GM19452 (cell line): ENCODE results near the gene SDCBP2.

Experiments
- ATAC-seq: cut with Tn5 transposase; IDR thresholded peaks from one replicate; pipeline ENCODE4 v1.9.1; 2021; ENCODE audit not compliant: unreplicated experiment

SDCBP2 gene

DNA sequence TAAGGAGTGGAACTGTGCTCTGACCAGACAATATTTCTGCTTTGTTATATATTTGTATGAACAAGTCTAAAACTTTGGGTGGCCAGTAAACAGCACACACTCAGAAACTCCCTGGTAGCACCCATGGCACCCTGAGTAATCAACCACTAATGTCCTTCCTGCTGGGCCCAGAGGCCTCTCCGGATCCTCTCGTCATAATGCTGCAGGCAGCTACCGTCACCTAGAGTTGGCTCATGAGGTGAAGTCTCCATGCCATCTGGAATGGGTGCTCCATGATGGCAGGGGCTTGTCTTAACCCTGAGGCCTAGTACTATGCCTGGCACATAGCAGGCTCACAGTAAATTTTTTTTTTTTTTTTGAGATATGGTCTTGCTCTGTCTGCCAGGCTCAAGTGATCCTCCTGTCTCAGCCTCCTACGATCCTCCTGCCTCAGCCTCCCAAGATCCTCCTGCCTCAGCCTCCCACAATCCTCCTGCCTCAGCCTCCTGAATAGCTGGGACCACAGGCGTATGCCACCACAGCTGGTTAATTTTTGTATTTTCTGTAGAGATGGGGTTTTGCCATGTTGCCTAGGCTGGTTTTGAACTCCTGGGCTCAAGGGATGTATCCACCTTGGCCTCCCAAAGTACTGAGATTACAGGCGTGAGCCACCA lies 3.0 kb upstream of the SDCBP2 start:
- ATAC-seq: no peak

DNA sequence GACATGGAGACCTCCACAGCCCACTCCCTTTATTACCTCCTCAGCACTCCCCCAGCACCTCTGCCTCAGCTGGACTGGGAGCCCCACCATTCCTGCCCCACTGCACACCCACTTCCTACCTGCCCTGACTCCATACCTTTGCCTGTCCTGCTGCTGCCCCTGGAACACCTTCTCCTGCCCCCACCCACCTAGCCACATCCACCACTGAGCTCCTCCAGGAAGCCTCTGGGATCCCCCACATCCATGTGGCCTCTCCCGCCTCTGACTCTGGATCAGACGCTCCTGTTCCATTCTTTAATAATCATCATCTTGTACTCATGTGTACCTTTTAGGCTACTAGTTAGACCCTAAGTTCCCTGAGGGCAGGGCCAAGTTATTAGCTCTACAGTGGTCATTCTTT lies 2.2 kb upstream of the SDCBP2 start:
- ATAC-seq: no peak

DNA sequence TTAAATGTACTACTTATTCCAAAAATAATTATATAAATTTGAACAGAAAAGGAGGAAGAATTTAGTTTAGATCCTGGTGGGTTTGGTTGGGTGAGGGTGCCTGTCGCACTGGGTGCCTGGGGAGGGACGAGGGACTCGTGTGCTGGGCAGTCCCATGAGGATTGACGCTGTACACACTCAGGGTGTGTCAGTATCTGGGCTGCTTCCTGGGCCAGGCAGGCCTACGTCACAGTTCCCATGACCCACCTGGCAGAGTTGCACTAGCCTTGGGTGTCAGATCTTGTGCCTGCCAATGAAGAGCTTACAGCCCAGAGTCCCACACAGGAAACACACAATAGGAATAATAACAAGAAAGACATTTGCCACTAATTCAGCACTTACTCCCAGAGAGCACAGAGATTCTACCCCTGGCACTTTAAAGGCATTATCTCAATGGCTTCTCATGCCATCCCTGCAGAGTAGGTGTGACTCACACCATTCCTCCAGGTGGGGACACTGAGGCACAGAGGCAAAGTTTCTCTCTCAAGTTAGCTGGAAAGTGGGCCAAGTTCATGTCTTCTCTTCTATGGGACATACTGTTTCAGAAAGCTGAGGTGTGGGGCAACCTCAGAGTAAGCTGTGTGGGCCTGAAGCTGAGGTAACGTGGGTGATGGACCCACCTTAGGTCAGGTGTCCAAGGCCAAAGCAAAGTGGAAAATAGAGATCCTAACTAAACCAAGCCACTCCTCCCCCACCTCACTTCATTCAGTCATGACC lies 1.3 kb upstream of the SDCBP2 start:
- ATAC-seq: no peak

DNA sequence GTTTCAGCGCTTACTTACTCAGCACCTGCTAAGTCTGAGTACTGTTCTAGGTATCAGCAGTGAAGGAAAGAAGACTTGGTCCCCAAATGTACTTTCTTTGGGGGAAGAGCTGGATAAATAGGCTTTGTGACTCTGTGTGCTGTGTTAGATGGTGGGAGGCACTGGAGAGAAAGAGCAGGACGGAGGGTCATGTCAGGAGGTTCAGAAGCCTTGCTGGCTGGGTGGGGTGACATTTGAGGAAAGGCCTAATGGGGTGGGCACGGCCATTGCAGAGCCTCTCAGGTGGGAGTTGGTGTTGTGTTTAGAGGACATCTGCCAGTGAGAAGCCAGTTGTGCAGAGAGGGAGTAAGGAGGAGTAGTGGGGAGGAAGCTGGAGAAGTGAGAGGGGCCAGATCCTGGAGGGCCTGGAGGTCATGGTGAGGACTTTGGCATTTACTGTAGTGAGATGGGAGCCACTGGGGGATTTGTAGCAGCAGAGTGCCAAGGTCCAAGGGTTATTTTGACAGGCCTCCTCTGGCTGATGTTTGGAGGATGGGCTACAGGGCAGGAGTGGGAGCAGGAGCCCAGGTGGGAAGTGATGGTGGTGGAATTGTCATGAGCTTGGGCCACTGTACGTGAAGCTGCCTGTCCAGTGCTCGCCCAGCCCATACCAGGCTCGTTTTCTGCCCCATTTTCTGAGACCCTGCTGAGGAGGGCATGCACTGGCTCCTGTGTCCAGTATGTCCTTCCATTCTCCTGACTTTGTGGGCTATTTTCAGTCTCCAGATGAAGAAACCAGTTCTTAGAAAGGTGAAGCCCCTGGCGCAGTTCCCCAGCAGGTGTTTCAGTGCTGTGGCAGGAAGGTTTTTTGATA lies 886 bp downstream of the SDCBP2 start:
- no peak for ATAC-seq

DNA sequence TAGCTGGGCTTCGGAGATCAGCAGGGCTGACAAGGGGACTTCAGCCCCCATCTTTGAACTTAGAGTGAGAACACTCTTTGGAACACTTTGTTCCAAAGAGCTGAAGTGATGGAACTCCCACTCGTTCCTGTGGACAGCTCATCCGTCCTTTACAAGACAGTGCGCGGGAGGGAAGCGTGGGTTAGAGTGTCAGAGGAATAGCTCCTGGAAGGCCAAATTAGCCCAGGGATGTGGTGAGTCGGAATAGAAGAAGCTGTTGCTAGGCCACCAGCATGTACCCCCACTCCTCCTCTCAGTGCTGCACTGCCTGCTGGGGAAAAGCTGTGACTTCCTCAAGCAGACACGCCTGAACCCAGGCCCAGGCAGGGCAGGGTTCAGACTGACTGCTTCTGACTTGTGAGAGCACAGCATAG lies 1.7 kb downstream of the SDCBP2 start:
- ATAC-seq: no peak

DNA sequence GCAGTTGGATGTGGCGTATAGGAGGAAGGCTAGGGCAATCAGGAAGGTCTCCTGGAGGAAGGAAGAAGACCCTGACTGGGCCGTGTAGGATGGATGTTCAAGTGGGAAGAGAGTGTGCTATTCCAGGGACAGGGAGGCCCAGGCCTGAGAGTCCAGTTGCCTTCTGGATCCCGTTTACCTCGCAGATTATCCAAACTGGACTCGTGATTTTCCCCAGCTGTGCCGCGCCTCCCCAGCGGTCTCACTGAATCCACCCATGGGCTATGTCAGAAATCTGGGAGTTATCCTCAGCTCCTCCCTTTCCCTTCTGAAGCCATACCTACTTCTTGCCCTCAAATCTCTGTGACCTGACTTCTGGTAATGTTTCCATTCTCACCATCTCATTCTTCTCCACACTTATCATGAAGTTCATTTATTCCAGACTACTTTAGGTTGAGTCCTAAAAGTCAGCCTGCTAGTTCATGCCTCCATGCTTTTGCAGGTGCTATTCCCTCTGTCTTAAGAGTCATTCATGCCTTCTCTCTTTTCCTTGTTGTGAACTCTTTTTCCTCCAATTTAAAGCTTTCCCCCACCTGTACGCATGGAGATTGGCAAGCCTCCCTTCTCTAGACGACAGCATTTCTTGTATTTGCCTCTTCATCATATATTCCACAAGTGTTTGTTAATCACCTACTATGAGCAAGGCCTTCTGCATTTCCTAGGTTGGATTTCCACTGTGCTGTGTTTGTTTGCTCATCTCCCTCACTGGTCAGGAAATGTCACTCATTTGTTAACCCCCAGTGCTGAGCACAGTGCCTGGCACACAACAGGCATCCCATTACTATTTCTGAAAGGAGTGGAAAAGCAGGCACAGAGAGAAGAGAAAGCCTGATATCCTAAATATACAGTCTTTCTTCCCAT lies 2.7 kb downstream of the SDCBP2 start:
- no peak for ATAC-seq

DNA sequence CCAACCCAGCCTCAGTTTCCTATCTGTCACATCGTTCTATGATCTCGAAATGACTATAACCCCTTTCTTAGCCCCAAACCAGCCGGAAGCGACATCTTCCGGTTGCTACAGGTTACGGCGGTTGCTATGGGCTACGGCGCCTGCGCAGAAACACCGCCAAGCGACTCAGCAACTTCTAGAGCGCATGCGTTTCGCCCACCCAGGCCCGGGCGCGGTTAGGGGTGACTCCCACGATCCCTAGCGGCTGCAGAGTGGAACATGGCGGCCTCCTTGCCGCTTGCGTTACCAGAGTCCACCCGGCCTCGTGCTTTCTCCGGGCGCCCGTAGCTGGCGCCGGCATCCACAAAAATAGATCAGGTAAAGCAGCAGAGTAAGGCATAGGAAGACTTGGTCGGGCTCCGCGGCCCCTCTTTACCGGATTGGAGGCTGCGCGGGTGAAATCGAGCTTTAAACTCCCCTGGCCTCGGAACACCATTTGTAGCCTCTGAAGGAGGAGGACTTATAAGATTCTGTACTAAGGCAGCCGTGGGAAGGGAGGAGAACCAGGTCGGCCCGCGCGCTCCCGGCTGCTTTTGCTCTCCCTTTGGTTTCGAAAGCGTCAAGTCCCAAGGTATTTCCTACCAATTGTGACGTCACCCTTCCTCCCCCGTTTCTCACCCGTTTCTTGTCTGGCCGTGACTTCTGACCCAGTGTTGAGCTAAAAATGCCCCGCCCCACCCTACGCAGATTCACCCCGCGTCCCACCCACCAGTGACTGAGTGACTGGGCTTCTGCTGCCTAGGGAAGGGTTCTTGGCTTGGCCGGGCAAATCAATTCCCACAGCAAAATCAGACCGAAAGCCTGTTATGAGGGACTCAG lies 3.5 kb downstream of the SDCBP2 start:
- ATAC-seq: peak; percentile 85

DNA sequence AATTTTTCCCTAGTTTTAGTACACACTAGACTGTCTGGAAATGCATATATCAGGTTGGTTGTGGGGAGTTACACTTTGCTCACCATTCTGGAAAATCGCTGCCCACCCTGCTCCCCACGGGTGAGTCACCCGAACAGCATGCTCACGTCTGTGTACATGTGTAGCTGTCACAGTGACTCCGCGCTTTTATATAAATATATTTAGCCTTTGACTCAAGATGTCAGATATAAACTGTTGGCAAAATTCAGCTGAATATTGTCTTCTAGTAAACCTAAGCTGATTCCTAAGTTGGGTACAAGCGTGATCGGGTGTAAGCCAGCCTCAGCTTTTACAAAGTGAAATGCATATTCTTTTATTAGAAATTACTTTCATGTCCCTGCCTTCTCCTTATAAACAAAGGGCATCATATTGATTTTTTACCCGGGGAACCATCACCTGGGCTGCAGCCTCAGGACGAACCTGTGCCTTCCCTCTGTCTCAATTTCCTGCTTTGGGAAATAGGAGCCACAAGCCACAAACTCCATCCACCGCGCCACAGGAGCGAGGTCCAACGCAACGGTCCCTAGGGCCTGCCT lies 4.3 kb downstream of the SDCBP2 start:
- no peak for ATAC-seq

DNA sequence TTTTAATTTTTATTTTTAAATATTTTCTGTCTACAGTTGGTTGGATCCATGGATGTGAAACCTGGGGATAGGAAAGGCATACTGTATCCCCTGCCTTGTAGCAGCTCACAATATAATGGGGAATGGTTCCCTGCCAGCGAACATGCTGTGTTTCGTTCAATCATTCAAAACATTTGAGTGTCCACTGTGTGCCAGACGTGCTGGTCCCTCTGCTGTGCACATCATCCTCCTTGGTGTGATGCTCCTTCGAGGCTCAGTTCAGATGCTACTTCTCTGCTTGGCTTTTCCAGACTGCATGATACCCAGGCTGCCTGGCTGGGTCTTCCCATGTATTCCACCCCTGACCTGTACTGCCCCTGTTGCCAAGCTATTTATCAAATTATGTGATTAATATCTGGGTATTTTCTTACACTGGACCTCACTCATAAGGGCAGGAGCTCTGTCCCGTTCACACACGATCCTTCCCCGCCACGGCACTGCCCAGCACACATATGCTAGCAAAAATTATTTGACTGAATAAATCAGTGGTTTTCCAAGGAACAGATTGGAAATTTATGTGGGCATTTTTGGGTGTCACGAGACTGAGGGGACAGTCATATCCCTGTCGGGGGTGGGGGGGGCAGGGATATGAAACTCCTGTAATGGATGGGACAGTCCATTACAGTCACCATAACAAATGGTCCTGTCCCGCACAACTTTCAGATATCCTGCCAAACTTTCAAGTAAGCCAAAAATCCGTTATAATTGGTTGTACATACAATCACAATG lies 4.9 kb downstream of the SDCBP2 start:
- ATAC-seq: no peak

DNA sequence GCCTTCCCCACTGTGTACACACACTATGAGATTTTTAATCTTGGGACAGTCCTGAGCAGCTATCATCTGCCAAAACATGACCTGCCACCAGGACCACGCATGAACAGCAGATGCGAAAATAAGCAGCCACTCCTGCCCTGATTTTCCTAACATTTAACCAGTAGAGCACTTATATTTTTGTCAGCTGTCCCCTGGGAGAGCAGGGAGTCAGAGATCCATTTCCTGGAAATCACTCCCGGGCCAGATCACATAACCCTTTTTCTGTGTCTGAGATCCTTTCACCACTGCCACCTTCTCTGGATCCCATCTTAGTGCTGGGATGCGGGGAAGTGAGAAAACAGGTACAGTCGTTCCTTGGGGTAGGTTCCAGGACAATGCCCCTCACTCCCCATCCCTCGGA lies 5.7 kb downstream of the SDCBP2 start:
- no peak for ATAC-seq

DNA sequence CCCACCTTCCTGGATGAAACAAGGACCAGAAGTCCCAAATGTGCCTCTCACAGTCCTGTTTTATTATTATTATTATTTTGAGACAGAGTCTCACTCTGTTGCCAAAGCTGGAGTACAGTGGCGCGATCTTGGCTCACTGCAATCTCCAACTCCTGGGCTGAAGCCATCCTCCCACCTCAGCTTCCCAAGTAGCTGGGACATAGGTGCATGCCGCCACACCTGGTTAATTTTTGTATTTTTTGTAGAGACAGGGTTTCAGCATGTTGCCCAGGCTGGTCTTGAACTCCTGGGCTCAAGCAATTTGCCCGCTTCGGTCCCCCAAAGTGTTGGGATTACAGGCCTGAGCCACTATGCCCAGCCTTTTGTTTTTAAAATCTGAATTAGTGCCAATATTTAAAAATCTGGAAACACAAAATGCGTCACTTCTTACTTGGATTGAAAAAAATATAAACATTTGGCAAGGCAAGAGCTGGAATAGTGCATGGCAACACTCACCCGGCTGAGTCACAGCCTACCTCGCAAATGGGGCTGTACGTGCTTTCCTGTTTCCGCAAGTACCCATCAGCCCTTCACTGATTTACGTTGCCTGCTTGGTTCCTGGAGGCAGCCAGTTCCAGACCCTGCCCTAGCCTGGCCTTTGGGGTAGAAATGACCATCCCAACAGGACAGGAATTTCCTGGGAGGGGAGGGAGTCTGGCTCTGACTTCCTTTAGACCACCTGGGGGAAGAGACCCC lies 6.3 kb downstream of the SDCBP2 start:
- ATAC-seq: no peak

DNA sequence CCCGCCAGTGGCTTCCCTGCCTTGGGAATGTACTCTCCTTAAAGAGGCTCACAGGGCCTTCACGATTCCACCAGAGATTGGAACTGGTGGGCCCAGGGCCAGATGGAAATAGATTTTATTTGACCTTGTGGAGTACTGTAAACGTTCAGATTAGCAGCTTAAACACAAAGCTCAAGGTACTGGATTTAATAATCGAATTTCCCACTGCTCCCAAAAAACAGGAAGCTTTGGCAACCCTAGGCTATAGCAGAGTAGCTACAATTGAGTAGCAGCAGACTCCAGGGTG lies 7.3 kb downstream of the SDCBP2 start:
- no peak for ATAC-seq

DNA sequence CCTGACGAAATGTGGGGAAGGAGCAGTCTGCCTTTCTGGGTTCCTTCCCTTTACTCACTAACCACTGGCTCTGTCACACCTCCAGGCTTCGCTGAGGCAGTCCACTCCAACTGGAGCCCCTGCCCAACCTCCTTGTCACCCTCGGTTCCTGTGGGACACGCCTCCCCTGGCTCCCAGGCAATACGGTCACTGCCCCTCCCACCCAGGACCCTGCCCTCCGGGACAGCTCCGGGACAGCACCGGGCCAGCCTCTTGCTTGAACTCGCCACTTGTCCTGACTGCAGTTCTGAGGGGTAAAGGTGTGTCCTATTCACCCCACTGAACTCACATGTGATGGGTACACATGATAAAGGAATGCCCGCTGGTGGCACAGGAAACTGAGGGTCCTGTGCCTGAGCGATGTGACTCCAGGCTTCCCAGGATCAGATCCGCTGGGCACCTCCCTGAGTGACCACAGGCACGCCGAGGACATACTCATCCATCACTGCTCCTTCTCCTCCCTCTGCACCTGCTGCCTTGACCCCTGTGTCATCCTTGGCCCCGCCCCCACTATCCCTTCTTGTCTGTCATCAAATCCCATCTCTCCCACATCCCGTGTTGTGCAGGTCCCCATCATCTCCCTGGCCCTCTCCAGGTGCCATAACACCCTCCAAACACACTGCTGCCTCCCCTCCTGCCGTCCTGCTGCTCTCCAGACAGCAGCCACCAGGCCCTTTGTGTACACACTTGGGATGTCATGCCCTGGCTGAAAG lies 7.9 kb downstream of the SDCBP2 start:
- ATAC-seq: no peak

DNA sequence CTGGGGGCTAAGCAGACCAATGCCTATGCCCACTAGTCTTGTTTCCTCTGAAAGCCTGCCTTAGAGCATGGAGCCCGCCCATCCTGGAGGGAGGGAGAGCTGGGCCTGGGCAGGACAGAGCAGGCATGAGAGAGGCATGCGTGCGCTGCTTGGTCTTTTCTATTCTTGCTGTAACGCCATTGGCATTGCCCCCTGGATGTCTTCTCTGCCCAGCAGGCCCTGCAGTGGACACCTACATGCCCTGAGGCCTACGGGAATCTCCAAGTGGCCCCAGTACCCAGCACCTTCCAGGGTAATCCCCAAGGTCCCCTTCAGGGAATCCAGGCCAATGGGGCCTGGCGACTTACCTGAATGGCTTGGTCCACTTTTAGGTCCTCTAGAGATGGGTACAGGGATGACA lies 8.9 kb downstream of the SDCBP2 start:
- no peak for ATAC-seq

DNA sequence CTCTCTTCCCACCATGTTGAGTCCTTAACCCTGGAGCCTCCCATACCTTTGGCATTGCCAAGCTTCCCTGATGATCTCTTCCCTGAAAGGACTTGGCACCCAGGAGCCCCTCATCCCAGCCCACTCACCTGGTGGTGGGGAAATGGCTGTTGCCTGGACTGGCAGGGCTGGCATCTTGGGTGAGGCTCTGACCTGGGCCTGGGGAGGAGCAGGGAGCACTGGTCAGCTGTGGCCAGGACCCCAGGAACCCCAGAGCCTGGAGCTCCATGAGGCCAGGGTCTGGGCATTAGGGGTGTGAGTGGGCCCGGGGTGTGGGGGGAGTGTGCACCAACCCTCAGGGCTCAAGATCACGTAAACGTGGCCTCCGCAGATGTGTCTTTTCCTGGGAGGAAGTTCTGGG lies 9.5 kb downstream of the SDCBP2 start:
- ATAC-seq: no peak

DNA sequence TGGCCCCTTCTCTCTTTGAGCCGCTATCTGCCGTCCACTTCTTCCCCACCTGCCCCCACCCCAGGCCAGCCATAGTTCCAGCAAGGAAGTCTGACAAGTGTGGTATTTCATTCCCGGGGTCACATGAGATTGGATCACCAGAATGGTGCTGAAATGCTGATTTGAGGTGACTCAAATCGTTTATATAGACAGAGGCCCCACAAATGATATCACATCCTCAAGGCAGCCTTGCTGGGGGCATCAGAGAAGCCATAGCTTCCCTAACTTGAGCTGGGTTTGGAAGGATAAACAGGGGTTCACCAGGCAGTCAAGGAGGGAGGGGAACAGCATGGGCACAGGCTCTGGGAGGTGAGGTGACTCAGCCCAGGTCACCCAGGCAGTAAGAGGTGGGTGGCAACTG lies 9.9 kb downstream of the SDCBP2 start:
- no peak for ATAC-seq

DNA sequence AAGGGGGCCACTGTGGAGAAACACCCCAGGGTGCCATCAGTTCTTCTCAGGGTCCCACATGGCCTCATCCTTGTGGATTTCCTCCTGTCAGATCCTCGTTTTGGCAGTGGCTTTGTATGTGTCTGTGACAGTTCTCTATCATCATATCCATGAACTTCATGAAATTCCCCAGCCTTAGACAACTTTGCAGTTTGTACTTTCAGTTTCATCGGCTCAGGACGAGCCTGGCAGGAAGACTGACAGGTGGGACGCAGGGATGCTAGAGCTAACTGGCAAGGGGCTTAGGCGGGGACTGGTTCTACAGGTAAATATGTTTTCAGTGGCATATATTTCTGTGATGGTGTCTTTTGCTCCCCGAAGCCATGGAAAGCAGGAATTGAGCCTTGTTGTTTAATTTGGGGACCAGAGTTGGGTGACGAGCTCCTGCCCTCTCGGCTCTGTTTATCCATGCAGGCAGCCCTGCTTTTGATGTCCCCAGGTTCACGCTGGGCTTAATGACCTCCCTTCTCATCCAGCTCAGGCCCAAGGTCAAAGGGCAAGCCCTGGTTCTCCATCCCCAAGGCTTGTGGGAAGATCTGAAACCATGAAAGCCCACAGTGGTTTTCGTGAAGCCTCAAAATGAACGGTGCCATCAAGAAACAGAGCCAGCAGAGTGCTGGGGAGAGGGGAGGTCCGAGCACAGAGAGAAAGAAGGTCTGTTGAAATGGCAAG lies 11.2 kb downstream of the SDCBP2 start:
- no peak for ATAC-seq
